Body of pancreas (tissue), 4 donors: ENCODE data around the gene AADACL3.

ENCODE experiments used
- POLR2A ChIP-seq, 3 donors: fragments of 450-650 bp; IDR thresholded peaks; one replicate each; pipeline ENCODE4 v1.6.1; 2016; ENCODE audit warnings: antibody characterized with exemption in 3 of 3, mild to moderate bottlenecking in 2 of 3
- TF ChIP-seq, protein P1 (sequence below), 7 experiments: fragments of 450-650 bp in 4 of 7; fragments of 200-600 bp in 3 of 7; sonication (generic) in 3 of 7; IDR thresholded peaks; one replicate each; pipeline ENCODE4 v1.5.1; 2016 to 2019; ENCODE audit warnings: antibody characterized with exemption in 7 of 7

GRCh38 chr1:12717301-12717838 is 1.5 kb downstream of the AADACL3 start:
- TF ChIP-seq, protein P1, sequence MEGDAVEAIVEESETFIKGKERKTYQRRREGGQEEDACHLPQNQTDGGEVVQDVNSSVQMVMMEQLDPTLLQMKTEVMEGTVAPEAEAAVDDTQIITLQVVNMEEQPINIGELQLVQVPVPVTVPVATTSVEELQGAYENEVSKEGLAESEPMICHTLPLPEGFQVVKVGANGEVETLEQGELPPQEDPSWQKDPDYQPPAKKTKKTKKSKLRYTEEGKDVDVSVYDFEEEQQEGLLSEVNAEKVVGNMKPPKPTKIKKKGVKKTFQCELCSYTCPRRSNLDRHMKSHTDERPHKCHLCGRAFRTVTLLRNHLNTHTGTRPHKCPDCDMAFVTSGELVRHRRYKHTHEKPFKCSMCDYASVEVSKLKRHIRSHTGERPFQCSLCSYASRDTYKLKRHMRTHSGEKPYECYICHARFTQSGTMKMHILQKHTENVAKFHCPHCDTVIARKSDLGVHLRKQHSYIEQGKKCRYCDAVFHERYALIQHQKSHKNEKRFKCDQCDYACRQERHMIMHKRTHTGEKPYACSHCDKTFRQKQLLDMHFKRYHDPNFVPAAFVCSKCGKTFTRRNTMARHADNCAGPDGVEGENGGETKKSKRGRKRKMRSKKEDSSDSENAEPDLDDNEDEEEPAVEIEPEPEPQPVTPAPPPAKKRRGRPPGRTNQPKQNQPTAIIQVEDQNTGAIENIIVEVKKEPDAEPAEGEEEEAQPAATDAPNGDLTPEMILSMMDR (IDR thresholded peaks at IDR 0.05): no peak
- no peak for TF ChIP-seq POLR2A (IDR thresholded peaks at IDR 0.05)
